GM23338 (cell line): ENCODE results near the gene APOL5. TPM values are rescaled to one million over a fixed set of nuclear protein-coding genes. Genes with fewer than 3 reads are reported as not detected.
"Not testable (repeated sequence)": the region's sequence is repeated elsewhere in the genome, so short reads cannot be mapped to it uniquely, and the experiment has no call there.

ENCODE experiments used
- ATAC-seq: fragments of 200-7000 bp; cut with Tn5 transposase; 3 replicates; pipeline ENCODE4 v1.9.1; 2020
- DNase-seq: peaks from one replicate; pipeline ENCODE4 v3.0.0-alpha.2; 2015; ENCODE audit warnings: low spot score
- H2AFZ ChIP-seq: fragments of 200-600 bp; sonication (generic); 2 replicates; pipeline ENCODE4 v1.8.0; 2016; ENCODE audit warnings: antibody characterized with exemption, mild to moderate bottlenecking, moderate library complexity
- H3F3A ChIP-seq: fragments of 200-600 bp; sonication (generic); replicated peaks from 2 replicates; pipeline ENCODE4 v1.8.0; 2017; ENCODE audit warnings: antibody characterized with exemption, mixed run types, low read depth
- H3K27ac ChIP-seq: fragments of 200-600 bp; sonication (generic); 2 replicates; pipeline ENCODE4 v1.6.1; 2016; ENCODE audit warnings: low read depth
- H3K27me3 ChIP-seq: fragments of 200-600 bp; sonication (generic); 2 replicates; pipeline ENCODE4 v1.8.0; 2016; ENCODE audit warnings: mild to moderate bottlenecking, mixed run types, moderate library complexity; ENCODE audit not compliant: insufficient read depth
- H3K36me3 ChIP-seq: fragments of 200-600 bp; sonication (generic); 2 replicates; pipeline ENCODE4 v1.8.0; 2016; ENCODE audit warnings: mild to moderate bottlenecking; ENCODE audit not compliant: insufficient read depth
- H3K4me1 ChIP-seq: fragments of 200-600 bp; sonication (generic); 2 replicates; pipeline ENCODE4 v1.8.0; 2016; ENCODE audit warnings: mild to moderate bottlenecking, moderate library complexity; ENCODE audit not compliant: insufficient read depth
- H3K4me2 ChIP-seq: fragments of 200-600 bp; sonication (generic); 2 replicates; pipeline ENCODE4 v1.7.1; 2017; ENCODE audit warnings: mixed run types
- H3K4me3 ChIP-seq: fragments of 200-600 bp; sonication (generic); 2 replicates; pipeline ENCODE4 v1.6.1; 2016; ENCODE audit warnings: mixed run types
- H3K79me2 ChIP-seq: fragments of 200-600 bp; sonication (generic); replicated peaks from 2 replicates; pipeline ENCODE4 v1.8.0; 2017; ENCODE audit warnings: mild to moderate bottlenecking; ENCODE audit not compliant: insufficient read depth
- H3K9me2 ChIP-seq: fragments of 200-600 bp; sonication (generic); 2 replicates; pipeline ENCODE4 v1.8.0; 2017; ENCODE audit not compliant: insufficient read depth
- H4K20me1 ChIP-seq: fragments of 200-600 bp; sonication (generic); replicated peaks from 2 replicates; pipeline ENCODE4 v1.8.0; 2017; ENCODE audit warnings: mild to moderate bottlenecking; ENCODE audit not compliant: insufficient read depth
- H3K27ac Mint-ChIP-seq: 2 replicates; pipeline ENCODE4 v1.8.0; 2020; ENCODE audit warnings: inconsistent platforms, mild to moderate bottlenecking, moderate library complexity, mixed read lengths
- H3K27me3 Mint-ChIP-seq: 3 replicates; pipeline ENCODE4 v1.8.0; 2022; ENCODE audit warnings: low read depth, mild to moderate bottlenecking, moderate library complexity, mixed read lengths, inconsistent platforms; ENCODE audit not compliant: insufficient read depth, poor library complexity
- H3K36me3 Mint-ChIP-seq: 3 replicates; pipeline ENCODE4 v1.8.0; 2021; ENCODE audit warnings: low read depth, mild to moderate bottlenecking, inconsistent platforms, moderate library complexity, mixed read lengths
- H3K4me1 Mint-ChIP-seq: 3 replicates; pipeline ENCODE4 v1.8.0; 2020; ENCODE audit warnings: mild to moderate bottlenecking, inconsistent platforms, mixed read lengths
- H3K4me3 Mint-ChIP-seq: 3 replicates; pipeline ENCODE4 v1.8.0; 2021; ENCODE audit warnings: moderate library complexity, mild to moderate bottlenecking, inconsistent platforms, mixed read lengths
- H3K9me3 Mint-ChIP-seq: 3 replicates; pipeline ENCODE4 v1.8.0; 2020; ENCODE audit warnings: moderate library complexity, mild to moderate bottlenecking, inconsistent platforms, mixed read lengths
- CREB1 ChIP-seq: fragments of 250-450 bp; sonication (Bioruptor Pico); IDR thresholded peaks from 2 replicates; pipeline ENCODE4 v1.5.0; 2020; ENCODE audit warnings: low read depth, mild to moderate bottlenecking, moderate library complexity
- EZH2 ChIP-seq: fragments of 200-600 bp; sonication (generic); IDR thresholded peaks from one replicate; pipeline ENCODE4 v1.8.0; 2017; ENCODE audit warnings: antibody characterized with exemption, mild to moderate bottlenecking, low read depth; ENCODE audit not compliant: unreplicated experiment
- EZH2phosphoT487 ChIP-seq: fragments of 200-600 bp; sonication (generic); IDR thresholded peaks from one replicate; pipeline ENCODE4 v1.8.1; 2018; ENCODE audit warnings: antibody characterized with exemption; ENCODE audit not compliant: unreplicated experiment
- JUNB ChIP-seq: IDR thresholded peaks from one replicate; pipeline ENCODE4 v1.6.1; 2016; ENCODE audit warnings: antibody characterized with exemption; ENCODE audit not compliant: unreplicated experiment
- ZNF114 ChIP-seq: fragments of 250-450 bp; sonication (Bioruptor Pico); IDR thresholded peaks from 2 replicates; pipeline ENCODE4 v1.5.0; 2020; ENCODE audit warnings: mild to moderate bottlenecking, moderate library complexity
- ZNF331 ChIP-seq: fragments of 250-450 bp; sonication (Bioruptor Pico); IDR thresholded peaks from 2 replicates; pipeline ENCODE4 v1.5.0; 2020; ENCODE audit warnings: low read depth, mild to moderate bottlenecking, moderate library complexity
- polyA plus RNA-seq: library from polyadenylated mRNA; unstranded; fragments of >200 nt; fragmentation: Nextera tagmentation; extraction: Ambion mirVana; gene quantifications from 2 replicates; pipeline ENCODE4 v1.2.1, GENCODE V29; 2016
- total RNA-seq: library from RNA; depleted of rRNA; stranded (reverse); fragments of >200 nt; shearing (Covaris generic); gene quantifications from 2 replicates; pipeline ENCODE4 v1.2.3, GENCODE V29; 2014
- TF ChIP-seq, protein P1 (sequence below): fragments of 250-450 bp; sonication (Bioruptor Pico); IDR thresholded peaks from 2 replicates; pipeline ENCODE4 v1.5.0; 2020; ENCODE audit warnings: mild to moderate bottlenecking, moderate library complexity
- TF ChIP-seq, protein P2 (sequence below): IDR thresholded peaks from 2 replicates; pipeline ENCODE4 v1.6.1; 2016; ENCODE audit warnings: antibody characterized with exemption
- TF ChIP-seq, protein P3 (sequence below), 2 experiments: fragments of 200-600 bp in 1 of 2; sonication (generic) in 1 of 2; conservative IDR thresholded peaks; 2 replicates each; pipeline versions ENCODE4 v1.5.1 to v1.6.1; 2016 to 2017; ENCODE audit warnings: antibody characterized with exemption in 2 of 2, low read depth in 2 of 2, mild to moderate bottlenecking in 2 of 2, moderate library complexity in 1 of 2

The APOL5 gene
- total and polyA plus RNA-seq, 2 experiments from 2014 or later = not detected

DNA sequence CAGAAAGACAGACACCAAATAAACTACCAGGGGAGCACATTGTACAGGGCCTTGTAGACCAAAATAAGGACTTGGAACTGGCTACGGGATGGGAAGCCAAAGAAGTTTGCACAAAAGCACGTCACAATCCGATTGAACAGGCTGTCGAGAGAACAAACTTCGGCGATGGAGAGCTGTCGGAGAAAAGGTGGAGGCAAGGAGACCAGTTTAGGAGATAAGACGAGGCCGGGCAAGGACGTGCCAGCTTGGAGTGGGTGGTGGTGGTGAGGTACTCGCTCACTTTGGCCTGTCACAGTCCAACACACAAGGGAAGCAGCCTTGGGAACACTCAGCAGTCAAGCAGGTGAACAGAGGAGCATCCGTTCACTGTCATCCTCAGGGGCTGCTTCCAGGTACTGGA lies 19.0 kb downstream of the APOL5 start (continued):
- TF ChIP-seq, protein P1, sequence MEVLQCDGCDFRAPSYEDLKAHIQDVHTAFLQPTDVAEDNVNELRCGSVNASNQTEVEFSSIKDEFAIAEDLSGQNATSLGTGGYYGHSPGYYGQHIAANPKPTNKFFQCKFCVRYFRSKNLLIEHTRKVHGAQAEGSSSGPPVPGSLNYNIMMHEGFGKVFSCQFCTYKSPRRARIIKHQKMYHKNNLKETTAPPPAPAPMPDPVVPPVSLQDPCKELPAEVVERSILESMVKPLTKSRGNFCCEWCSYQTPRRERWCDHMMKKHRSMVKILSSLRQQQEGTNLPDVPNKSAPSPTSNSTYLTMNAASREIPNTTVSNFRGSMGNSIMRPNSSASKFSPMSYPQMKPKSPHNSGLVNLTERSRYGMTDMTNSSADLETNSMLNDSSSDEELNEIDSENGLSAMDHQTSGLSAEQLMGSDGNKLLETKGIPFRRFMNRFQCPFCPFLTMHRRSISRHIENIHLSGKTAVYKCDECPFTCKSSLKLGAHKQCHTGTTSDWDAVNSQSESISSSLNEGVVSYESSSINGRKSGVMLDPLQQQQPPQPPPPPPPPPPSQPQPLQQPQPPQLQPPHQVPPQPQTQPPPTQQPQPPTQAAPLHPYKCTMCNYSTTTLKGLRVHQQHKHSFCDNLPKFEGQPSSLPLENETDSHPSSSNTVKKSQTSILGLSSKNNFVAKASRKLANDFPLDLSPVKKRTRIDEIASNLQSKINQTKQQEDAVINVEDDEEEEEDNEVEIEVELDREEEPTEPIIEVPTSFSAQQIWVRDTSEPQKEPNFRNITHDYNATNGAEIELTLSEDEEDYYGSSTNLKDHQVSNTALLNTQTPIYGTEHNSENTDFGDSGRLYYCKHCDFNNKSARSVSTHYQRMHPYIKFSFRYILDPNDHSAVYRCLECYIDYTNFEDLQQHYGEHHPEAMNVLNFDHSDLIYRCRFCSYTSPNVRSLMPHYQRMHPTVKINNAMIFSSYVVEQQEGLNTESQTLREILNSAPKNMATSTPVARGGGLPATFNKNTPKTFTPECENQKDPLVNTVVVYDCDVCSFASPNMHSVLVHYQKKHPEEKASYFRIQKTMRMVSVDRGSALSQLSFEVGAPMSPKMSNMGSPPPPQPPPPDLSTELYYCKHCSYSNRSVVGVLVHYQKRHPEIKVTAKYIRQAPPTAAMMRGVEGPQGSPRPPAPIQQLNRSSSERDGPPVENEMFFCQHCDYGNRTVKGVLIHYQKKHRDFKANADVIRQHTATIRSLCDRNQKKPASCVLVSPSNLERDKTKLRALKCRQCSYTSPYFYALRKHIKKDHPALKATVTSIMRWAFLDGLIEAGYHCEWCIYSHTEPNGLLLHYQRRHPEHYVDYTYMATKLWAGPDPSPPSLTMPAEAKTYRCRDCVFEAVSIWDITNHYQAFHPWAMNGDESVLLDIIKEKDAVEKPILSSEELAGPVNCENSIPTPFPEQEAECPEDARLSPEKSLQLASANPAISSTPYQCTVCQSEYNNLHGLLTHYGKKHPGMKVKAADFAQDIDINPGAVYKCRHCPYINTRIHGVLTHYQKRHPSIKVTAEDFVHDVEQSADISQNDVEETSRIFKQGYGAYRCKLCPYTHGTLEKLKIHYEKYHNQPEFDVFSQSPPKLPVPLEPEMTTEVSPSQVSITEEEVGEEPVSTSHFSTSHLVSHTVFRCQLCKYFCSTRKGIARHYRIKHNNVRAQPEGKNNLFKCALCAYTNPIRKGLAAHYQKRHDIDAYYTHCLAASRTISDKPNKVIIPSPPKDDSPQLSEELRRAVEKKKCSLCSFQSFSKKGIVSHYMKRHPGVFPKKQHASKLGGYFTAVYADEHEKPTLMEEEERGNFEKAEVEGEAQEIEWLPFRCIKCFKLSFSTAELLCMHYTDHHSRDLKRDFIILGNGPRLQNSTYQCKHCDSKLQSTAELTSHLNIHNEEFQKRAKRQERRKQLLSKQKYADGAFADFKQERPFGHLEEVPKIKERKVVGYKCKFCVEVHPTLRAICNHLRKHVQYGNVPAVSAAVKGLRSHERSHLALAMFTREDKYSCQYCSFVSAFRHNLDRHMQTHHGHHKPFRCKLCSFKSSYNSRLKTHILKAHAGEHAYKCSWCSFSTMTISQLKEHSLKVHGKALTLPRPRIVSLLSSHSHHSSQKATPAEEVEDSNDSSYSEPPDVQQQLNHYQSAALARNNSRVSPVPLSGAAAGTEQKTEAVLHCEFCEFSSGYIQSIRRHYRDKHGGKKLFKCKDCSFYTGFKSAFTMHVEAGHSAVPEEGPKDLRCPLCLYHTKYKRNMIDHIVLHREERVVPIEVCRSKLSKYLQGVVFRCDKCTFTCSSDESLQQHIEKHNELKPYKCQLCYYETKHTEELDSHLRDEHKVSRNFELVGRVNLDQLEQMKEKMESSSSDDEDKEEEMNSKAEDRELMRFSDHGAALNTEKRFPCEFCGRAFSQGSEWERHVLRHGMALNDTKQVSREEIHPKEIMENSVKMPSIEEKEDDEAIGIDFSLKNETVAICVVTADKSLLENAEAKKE = no peak
- no peak for TF ChIP-seq EZH2phosphoT487
- TF ChIP-seq, protein P2, sequence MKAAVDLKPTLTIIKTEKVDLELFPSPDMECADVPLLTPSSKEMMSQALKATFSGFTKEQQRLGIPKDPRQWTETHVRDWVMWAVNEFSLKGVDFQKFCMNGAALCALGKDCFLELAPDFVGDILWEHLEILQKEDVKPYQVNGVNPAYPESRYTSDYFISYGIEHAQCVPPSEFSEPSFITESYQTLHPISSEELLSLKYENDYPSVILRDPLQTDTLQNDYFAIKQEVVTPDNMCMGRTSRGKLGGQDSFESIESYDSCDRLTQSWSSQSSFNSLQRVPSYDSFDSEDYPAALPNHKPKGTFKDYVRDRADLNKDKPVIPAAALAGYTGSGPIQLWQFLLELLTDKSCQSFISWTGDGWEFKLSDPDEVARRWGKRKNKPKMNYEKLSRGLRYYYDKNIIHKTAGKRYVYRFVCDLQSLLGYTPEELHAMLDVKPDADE = no peak
- TF ChIP-seq ZNF331 = no peak
- TF ChIP-seq EZH2 = no peak
- no peak for TF ChIP-seq CREB1 (CRISPR knock-in tag)
- TF ChIP-seq, protein P3, sequence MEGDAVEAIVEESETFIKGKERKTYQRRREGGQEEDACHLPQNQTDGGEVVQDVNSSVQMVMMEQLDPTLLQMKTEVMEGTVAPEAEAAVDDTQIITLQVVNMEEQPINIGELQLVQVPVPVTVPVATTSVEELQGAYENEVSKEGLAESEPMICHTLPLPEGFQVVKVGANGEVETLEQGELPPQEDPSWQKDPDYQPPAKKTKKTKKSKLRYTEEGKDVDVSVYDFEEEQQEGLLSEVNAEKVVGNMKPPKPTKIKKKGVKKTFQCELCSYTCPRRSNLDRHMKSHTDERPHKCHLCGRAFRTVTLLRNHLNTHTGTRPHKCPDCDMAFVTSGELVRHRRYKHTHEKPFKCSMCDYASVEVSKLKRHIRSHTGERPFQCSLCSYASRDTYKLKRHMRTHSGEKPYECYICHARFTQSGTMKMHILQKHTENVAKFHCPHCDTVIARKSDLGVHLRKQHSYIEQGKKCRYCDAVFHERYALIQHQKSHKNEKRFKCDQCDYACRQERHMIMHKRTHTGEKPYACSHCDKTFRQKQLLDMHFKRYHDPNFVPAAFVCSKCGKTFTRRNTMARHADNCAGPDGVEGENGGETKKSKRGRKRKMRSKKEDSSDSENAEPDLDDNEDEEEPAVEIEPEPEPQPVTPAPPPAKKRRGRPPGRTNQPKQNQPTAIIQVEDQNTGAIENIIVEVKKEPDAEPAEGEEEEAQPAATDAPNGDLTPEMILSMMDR (conservative IDR thresholded peaks at IDR 0.05; ENCODE audit: low read depth in 2 of 2) = no peak
- TF ChIP-seq ZNF114 (CRISPR knock-in tag) = no peak
- TF ChIP-seq JUNB = no peak

DNA sequence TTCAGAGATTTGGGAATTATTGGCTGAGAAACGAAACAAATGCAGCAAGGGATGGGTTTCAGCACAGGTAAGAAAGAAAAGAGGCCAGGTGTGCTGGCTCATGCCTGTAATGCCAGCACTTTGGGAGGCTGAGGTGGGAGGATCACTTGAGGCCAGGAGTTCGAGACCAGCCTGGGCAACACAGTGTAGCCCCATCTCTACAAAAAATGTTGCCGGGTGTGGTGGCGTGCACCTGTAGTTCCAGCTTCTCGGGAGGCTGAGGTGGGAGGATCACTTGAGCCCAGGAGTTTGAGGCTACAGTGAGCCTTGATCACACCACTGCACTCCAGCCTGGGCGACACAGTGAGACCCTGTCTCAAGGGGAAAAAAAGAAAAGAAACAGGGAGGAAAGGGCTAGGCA lies 20.2 kb downstream of the APOL5 start:
- H3K4me1 ChIP-seq, H3K9me2 ChIP-seq, H3K4me2 ChIP-seq, H3K9me3 Mint-ChIP-seq, H3K4me3 ChIP-seq, H3K27ac Mint-ChIP-seq, H3K27me3 ChIP-seq, H3K36me3 ChIP-seq, ATAC-seq, H3K4me3 Mint-ChIP-seq, DNase-seq, H3K27me3 Mint-ChIP-seq, H4K20me1 ChIP-seq, H3K27ac ChIP-seq, H3K79me2 ChIP-seq, H2AFZ ChIP-seq, H3F3A ChIP-seq: not testable (repeated sequence)
- peaks cover 25% of the 10 kb centered on the region for H3K4me1 Mint-ChIP-seq
- H3K36me3 Mint-ChIP-seq = peaks cover 43% of the 10 kb centered on the region
